Kidney (tissue), 14 donors: Measurements from ENCODE around the gene PC. TPM values are rescaled to one million over a fixed set of nuclear protein-coding genes. Genes with fewer than 3 reads are reported as not detected.
"Not testable (repeated sequence)": the region's sequence is repeated elsewhere in the genome, so short reads cannot be mapped to it uniquely, and the experiment has no call there.

Source experiments
- DNase-seq, 5 donors: peaks; one replicate each; pipeline ENCODE4 v3.0.0-alpha.2; 2013 to 2020
- FAIRE-seq: peaks from 2 replicates; lab custom pipeline; 2012; peaks lifted over from hg19 to GRCh38; lab: Jason Lieb, UNC
- H3K27ac ChIP-seq, 2 donors: one replicate each; pipeline ENCODE4 v1.7.0; 2013; ENCODE audit warnings: low read depth in 2 of 2, low read length in 2 of 2, inconsistent platforms in 1 of 2
- H3K27me3 ChIP-seq: one replicate; pipeline ENCODE4 v1.7.1; 2013; ENCODE audit warnings: low read length, inconsistent platforms; ENCODE audit not compliant: control insufficient read depth, insufficient read depth
- H3K36me3 ChIP-seq, 3 donors: one replicate each; pipeline versions ENCODE4 v1.7.0 to v1.7.1; 2013; ENCODE audit warnings: low read length in 3 of 3, control low read depth in 1 of 3, inconsistent platforms in 1 of 3; ENCODE audit not compliant: insufficient read depth in 3 of 3, control insufficient read depth in 2 of 3
- H3K4me1 ChIP-seq, 3 donors: one replicate each; pipeline versions ENCODE4 v1.7.0 to v1.7.1; 2013; ENCODE audit warnings: low read length in 3 of 3, inconsistent platforms in 1 of 3, low read depth in 1 of 3; ENCODE audit not compliant: control insufficient read depth in 2 of 3, insufficient read depth in 2 of 3
- H3K4me3 ChIP-seq, 3 donors: one replicate each; pipeline versions ENCODE4 v1.7.0 to v1.8.1; 2013; ENCODE audit warnings: low read length in 3 of 3, control low read depth in 1 of 3, inconsistent platforms in 1 of 3
- H3K9ac ChIP-seq, 3 donors: one replicate each; pipeline versions ENCODE4 v1.7.0 to v1.7.1; 2013; ENCODE audit warnings: low read length in 3 of 3, control low read depth in 1 of 3, inconsistent platforms in 1 of 3
- H3K9me3 ChIP-seq, 3 donors: one replicate each; pipeline versions ENCODE4 v1.7.0 to v1.7.1; 2013; ENCODE audit warnings: low read length in 3 of 3, control low read depth in 1 of 3, inconsistent platforms in 1 of 3; ENCODE audit not compliant: control insufficient read depth in 2 of 3, insufficient read depth in 1 of 3
- CTCF ChIP-seq: IDR thresholded peaks from 3 replicates; pipeline ENCODE4 v1.5.1; 2012; ENCODE audit warnings: mild to moderate bottlenecking, moderate library complexity, borderline replicate concordance; ENCODE audit not compliant: insufficient read depth; ENCODE audit errors: extremely low read depth
- intact Hi-C: fragments of 100-400 bp; cut with DNase I; formaldehyde crosslinking; loops from one replicate; pipeline ENCODE4 v1.11.1; 2022
- microRNA-seq: library from miRNA; unstranded; fragments of <30 nt; microRNA quantifications from one replicate; pipeline ENCODE4 v1.2.0, GENCODE V29; 2020
- polyA plus RNA-seq: library from polyadenylated mRNA; stranded (reverse); fragments of 350-450 nt; fragmentation: Illumina TruSeq; extraction: RNeasy Lipid Tissue Mini Kit (QIAGEN cat#74804); gene quantifications from one replicate; pipeline ENCODE4 v1.2.3, GENCODE V29; 2014; ENCODE audit warnings: low read depth, low replicate concordance; ENCODE audit not compliant: insufficient read depth
- total RNA-seq: library from RNA; stranded (reverse); fragmentation: NEBNext Ultra II Directional; extraction: Animal tissue kit (Norgen Biotek cat#: 25700); gene quantifications from one replicate; pipeline ENCODE4 v1.2.1, GENCODE V29; 2021
- donor health status: control.
- donor health status: control.
- donor health status: control.
- donor health status: control.
- donor health status: control.
- donor health status: DM: yes; HTN: yes; CAD: no.
- donor health status: Normal renal cell carcinoma (clear cell type).

The PC gene
- total and polyA plus RNA-seq, 2 donors from 2014 or later = 20.8 to 95.2 TPM

GRCh38 chr11:66809592-66809991, 148.6 kb downstream of the PC start:
- Histone ChIP-seq H3K9ac (no peak overlapping the region), H3K27me3 (no peaks in the 10 kb centered on the region), H3K27ac (no peak overlapping the region), H3K4me3 (no peak overlapping the region), H3K36me3 (no peaks in the 10 kb centered on the region), H3K4me1 (no peaks in the 10 kb centered on the region), H3K9me3 (no peaks in the 10 kb centered on the region)
- TF ChIP-seq CTCF = no peak
- DNase-seq = no peak
- no peak for FAIRE-seq
- intact Hi-C loops = no loop called here

GRCh38 chr11:66800720-66801428, 157.3 kb downstream of the PC start:
- Histone ChIP-seq H3K9ac (no peak overlapping the region), H3K9me3 (no peaks in the 10 kb centered on the region), H3K4me1 (no peaks in the 10 kb centered on the region), H3K27me3 (no peaks in the 10 kb centered on the region), H3K36me3 (no peaks in the 10 kb centered on the region), H3K27ac (no peak overlapping the region), H3K4me3 (no peak overlapping the region)
- intact Hi-C loops = no loop called here
- FAIRE-seq (no peak), DNase-seq (no peak)
- no peak for TF ChIP-seq CTCF

- DNase-seq, H3K36me3 ChIP-seq, H3K4me1 ChIP-seq, H3K4me3 ChIP-seq, H3K27me3 ChIP-seq, H3K9me3 ChIP-seq, H3K27ac ChIP-seq, intact Hi-C loops, H3K9ac ChIP-seq, FAIRE-seq: not testable (repeated sequence)
Measured at GRCh38 chr11:66799815-66800214, 158.4 kb downstream of the PC start.

Small RNA genes lying within 50 kb of the gene (microRNA-seq; reads per million reads assigned to microRNA genes)
- gene MIR3163 = not detected

Other genes starting within 250 kb of the PC start
- 64.9 TPM for gene SPTBN2, start 229.2 kb downstream of the PC start, total RNA-seq
- gene SPTBN2, start 229.2 kb downstream of the PC start, polyA plus RNA-seq = 69.8 TPM
- 22.3 TPM for gene RCE1, start 114.9 kb downstream of the PC start, total RNA-seq
- gene RCE1, start 114.9 kb downstream of the PC start, polyA plus RNA-seq = 13.8 TPM
- gene LRFN4, start 101.3 kb downstream of the PC start, total RNA-seq = 22.3 TPM
- gene LRFN4, start 101.3 kb downstream of the PC start, polyA plus RNA-seq = 6.8 TPM
- gene C11orf86, start 16.9 kb upstream of the PC start, total RNA-seq = not detected
- gene C11orf86, start 16.9 kb upstream of the PC start, polyA plus RNA-seq = 0.92 TPM
- gene SYT12, start 64.8 kb upstream of the PC start, total RNA-seq = 4.2 TPM
- gene SYT12, start 64.8 kb upstream of the PC start, polyA plus RNA-seq = 0.13 TPM
- 20.9 TPM for gene RHOD, start 98.5 kb upstream of the PC start, total RNA-seq
- gene RHOD, start 98.5 kb upstream of the PC start, polyA plus RNA-seq = 50.2 TPM
- gene KDM2A, start 160.9 kb upstream of the PC start, total RNA-seq = 82.6 TPM
- 16.2 TPM for gene KDM2A, start 160.9 kb upstream of the PC start, polyA plus RNA-seq